GM19463 (cell line): ENCODE measurements around the gene TICAM2.
"Not testable (repeated sequence)": the region's sequence is repeated elsewhere in the genome, so short reads cannot be mapped to it uniquely, and the experiment has no call there.

ENCODE experiments used
- ATAC-seq: cut with Tn5 transposase; IDR thresholded peaks from one replicate; pipeline ENCODE4 v1.9.1; 2021; ENCODE audit warnings: mild to moderate bottlenecking, moderate library complexity; ENCODE audit not compliant: unreplicated experiment

The TICAM2 gene

GRCh38 chr5:115601701-115602590, at the start of gene TICAM2:
Gene TICAM2 (minus strand): TSS chr5:115602479. CDS start chr5:115581256, 21,223 bp downstream.
- peak; percentile 78 for ATAC-seq

- no peak for ATAC-seq
These were observed 47.3 kb upstream of the TICAM2 start for GRCh38 chr5:115649541-115649940.

GRCh38 chr5:115648056-115648455, 45.8 kb upstream of the TICAM2 start:
- ATAC-seq = no peak

- not testable (repeated sequence) for ATAC-seq
These were observed 43.1 kb upstream of the TICAM2 start for GRCh38 chr5:115645386-115645785.

GRCh38 chr5:115644046-115644445, 41.8 kb upstream of the TICAM2 start:
- ATAC-seq = no peak

GRCh38 chr5:115641948-115642347, 39.7 kb upstream of the TICAM2 start:
- ATAC-seq = no peak

GRCh38 chr5:115640274-115640673, 38.0 kb upstream of the TICAM2 start:
- peak; percentile 17 for ATAC-seq

GRCh38 chr5:115639377-115639776, 37.1 kb upstream of the TICAM2 start:
- peak; percentile 14 for ATAC-seq

GRCh38 chr5:115637507-115637906, 35.2 kb upstream of the TICAM2 start:
- no peak for ATAC-seq

GRCh38 chr5:115636008-115636407, 33.7 kb upstream of the TICAM2 start:
- no peak for ATAC-seq

GRCh38 chr5:115634343-115635132, 32.3 kb upstream of the TICAM2 start:
- peak; percentile 47 for ATAC-seq

GRCh38 chr5:115629903-115630302, 27.6 kb upstream of the TICAM2 start:
- no peak for ATAC-seq

- ATAC-seq = no peak
These were observed 25.1 kb upstream of the TICAM2 start for GRCh38 chr5:115627295-115627865.

GRCh38 chr5:115626445-115626823, 24.2 kb upstream of the TICAM2 start:
- peak; percentile 24 for ATAC-seq

- ATAC-seq = peak; percentile 89
These were observed 23.5 kb upstream of the TICAM2 start, which contains the start of gene TMED7 for GRCh38 chr5:115625579-115626444. Gene TMED7 (minus strand): TSS chr5:115626036. CDS start chr5:115625792, 244 bp downstream.

- no peak for ATAC-seq
These were observed 22.7 kb upstream of the TICAM2 start for GRCh38 chr5:115624994-115625393.

GRCh38 chr5:115623658-115624057, 21.4 kb upstream of the TICAM2 start:
- ATAC-seq = no peak

GRCh38 chr5:115621365-115621900, 19.2 kb upstream of the TICAM2 start:
- no peak for ATAC-seq

GRCh38 chr5:115616892-115617291, 14.6 kb upstream of the TICAM2 start:
- no peak for ATAC-seq

GRCh38 chr5:115616472-115616871, 14.2 kb upstream of the TICAM2 start:
- no peak for ATAC-seq
